Measurements from ENCODE around the gene SLC7A6OS.

Gene SLC7A6OS

GRCh38 chr16:68313116-68313515 lies 2.4 kb upstream of the SLC7A6OS start:
- no peak overlapping the region for H3K27ac ChIP-seq (ENCODE audit: low read length)
- H3K9ac ChIP-seq (ENCODE audit: low read length), result no peak overlapping the region
- no peak overlapping the region for H3K4me3 ChIP-seq (ENCODE audit: low read length)
- H3K27me3 ChIP-seq (ENCODE audit: control insufficient read depth, insufficient read depth, low read length), result no peaks in the 10 kb centered on the region
- H3K9me3 ChIP-seq (ENCODE audit: control insufficient read depth, low read depth, low read length), result no peaks in the 10 kb centered on the region
- H3K36me3 ChIP-seq (ENCODE audit: control insufficient read depth, low read depth, low read length), result peaks cover 10% of the 10 kb centered on the region
- no peaks in the 10 kb centered on the region for H3K4me1 ChIP-seq (ENCODE audit: control insufficient read depth, low read depth, low read length)

- H3K4me1 ChIP-seq (ENCODE audit: control insufficient read depth, low read depth, low read length), result no peaks in the 10 kb centered on the region
- peak overlapping the region; percentile 85 for H3K27ac ChIP-seq (ENCODE audit: low read length)
- no peaks in the 10 kb centered on the region for H3K9me3 ChIP-seq (ENCODE audit: control insufficient read depth, low read depth, low read length)
- H3K36me3 ChIP-seq (ENCODE audit: control insufficient read depth, low read depth, low read length), result peaks cover 16% of the 10 kb centered on the region
- peak overlapping the region; percentile 89 for H3K9ac ChIP-seq (ENCODE audit: low read length)
- H3K27me3 ChIP-seq (ENCODE audit: control insufficient read depth, insufficient read depth, low read length), result no peaks in the 10 kb centered on the region
- H3K4me3 ChIP-seq (ENCODE audit: low read length), result peak overlapping the region; percentile 96
These were observed 341 bp downstream of the SLC7A6OS start for GRCh38 chr16:68310437-68310773.

GRCh38 chr16:68309799-68310198 lies 947 bp downstream of the SLC7A6OS start:
- Histone ChIP-seq H3K4me3 (ENCODE audit: low read length) (peak overlapping the region; percentile 96), H3K4me1 (ENCODE audit: control insufficient read depth, low read depth, low read length) (no peaks in the 10 kb centered on the region), H3K9ac (ENCODE audit: low read length) (peak overlapping the region; percentile 89), H3K27me3 (ENCODE audit: control insufficient read depth, insufficient read depth, low read length) (no peaks in the 10 kb centered on the region), H3K27ac (ENCODE audit: low read length) (no peak overlapping the region), H3K9me3 (ENCODE audit: control insufficient read depth, low read depth, low read length) (no peaks in the 10 kb centered on the region), H3K36me3 (ENCODE audit: control insufficient read depth, low read depth, low read length) (peaks cover 22% of the 10 kb centered on the region)

GRCh38 chr16:68306633-68307032 lies 4.1 kb downstream of the SLC7A6OS start:
- H3K27ac ChIP-seq (ENCODE audit: low read length), result no peak overlapping the region
- peaks cover 44% of the 10 kb centered on the region for H3K36me3 ChIP-seq (ENCODE audit: control insufficient read depth, low read depth, low read length)
- no peaks in the 10 kb centered on the region for H3K4me1 ChIP-seq (ENCODE audit: control insufficient read depth, low read depth, low read length)
- no peaks in the 10 kb centered on the region for H3K27me3 ChIP-seq (ENCODE audit: control insufficient read depth, insufficient read depth, low read length)
- no peak overlapping the region for H3K4me3 ChIP-seq (ENCODE audit: low read length)
- H3K9me3 ChIP-seq (ENCODE audit: control insufficient read depth, low read depth, low read length), result no peaks in the 10 kb centered on the region
- H3K9ac ChIP-seq (ENCODE audit: low read length), result no peak overlapping the region

- Histone ChIP-seq H3K36me3 (ENCODE audit: control insufficient read depth, low read depth, low read length) (peaks cover 74% of the 10 kb centered on the region), H3K27ac (ENCODE audit: low read length) (no peak overlapping the region), H3K9me3 (ENCODE audit: control insufficient read depth, low read depth, low read length) (no peaks in the 10 kb centered on the region), H3K27me3 (ENCODE audit: control insufficient read depth, insufficient read depth, low read length) (no peaks in the 10 kb centered on the region), H3K4me3 (ENCODE audit: low read length) (no peak overlapping the region), H3K9ac (ENCODE audit: low read length) (no peak overlapping the region), H3K4me1 (ENCODE audit: control insufficient read depth, low read depth, low read length) (no peaks in the 10 kb centered on the region)
These were observed 9.8 kb downstream of the SLC7A6OS start for GRCh38 chr16:68300734-68301459.

GRCh38 chr16:68299571-68300453 lies 10.9 kb downstream of the SLC7A6OS start:
- H3K27me3 ChIP-seq (ENCODE audit: control insufficient read depth, insufficient read depth, low read length), result no peaks in the 10 kb centered on the region
- no peaks in the 10 kb centered on the region for H3K9me3 ChIP-seq (ENCODE audit: control insufficient read depth, low read depth, low read length)
- no peak overlapping the region for H3K27ac ChIP-seq (ENCODE audit: low read length)
- no peak overlapping the region for H3K4me3 ChIP-seq (ENCODE audit: low read length)
- peaks cover 67% of the 10 kb centered on the region for H3K36me3 ChIP-seq (ENCODE audit: control insufficient read depth, low read depth, low read length)
- H3K4me1 ChIP-seq (ENCODE audit: control insufficient read depth, low read depth, low read length), result no peaks in the 10 kb centered on the region
- no peak overlapping the region for H3K9ac ChIP-seq (ENCODE audit: low read length)

- Histone ChIP-seq H3K9ac (ENCODE audit: low read length) (no peak overlapping the region), H3K9me3 (ENCODE audit: control insufficient read depth, low read depth, low read length) (no peaks in the 10 kb centered on the region), H3K4me1 (ENCODE audit: control insufficient read depth, low read depth, low read length) (no peaks in the 10 kb centered on the region), H3K4me3 (ENCODE audit: low read length) (no peak overlapping the region), H3K36me3 (ENCODE audit: control insufficient read depth, low read depth, low read length) (peaks cover 62% of the 10 kb centered on the region), H3K27ac (ENCODE audit: low read length) (no peak overlapping the region), H3K27me3 (ENCODE audit: control insufficient read depth, insufficient read depth, low read length) (no peaks in the 10 kb centered on the region)
These were observed 11.7 kb downstream of the SLC7A6OS start for GRCh38 chr16:68298907-68299561.

- Histone ChIP-seq H3K36me3 (ENCODE audit: control insufficient read depth, low read depth, low read length) (peaks cover 58% of the 10 kb centered on the region), H3K4me1 (ENCODE audit: control insufficient read depth, low read depth, low read length) (no peaks in the 10 kb centered on the region), H3K4me3 (ENCODE audit: low read length) (no peak overlapping the region), H3K27me3 (ENCODE audit: control insufficient read depth, insufficient read depth, low read length) (no peaks in the 10 kb centered on the region), H3K27ac (ENCODE audit: low read length) (no peak overlapping the region), H3K9ac (ENCODE audit: low read length) (no peak overlapping the region), H3K9me3 (ENCODE audit: control insufficient read depth, low read depth, low read length) (no peaks in the 10 kb centered on the region)
These were observed 12.4 kb downstream of the SLC7A6OS start for GRCh38 chr16:68298312-68298711.

- Histone ChIP-seq H3K4me1 (ENCODE audit: control insufficient read depth, low read depth, low read length) (no peaks in the 10 kb centered on the region), H3K36me3 (ENCODE audit: control insufficient read depth, low read depth, low read length) (peaks cover 57% of the 10 kb centered on the region), H3K9me3 (ENCODE audit: control insufficient read depth, low read depth, low read length) (no peaks in the 10 kb centered on the region), H3K4me3 (ENCODE audit: low read length) (no peak overlapping the region), H3K27me3 (ENCODE audit: control insufficient read depth, insufficient read depth, low read length) (no peaks in the 10 kb centered on the region), H3K27ac (ENCODE audit: low read length) (no peak overlapping the region), H3K9ac (ENCODE audit: low read length) (no peak overlapping the region)
These were observed 12.8 kb downstream of the SLC7A6OS start for GRCh38 chr16:68297908-68298307.

GRCh38 chr16:68296693-68297092 lies 14.1 kb downstream of the SLC7A6OS start:
- H3K9me3 ChIP-seq (ENCODE audit: control insufficient read depth, low read depth, low read length), result no peaks in the 10 kb centered on the region
- no peak overlapping the region for H3K27ac ChIP-seq (ENCODE audit: low read length)
- H3K27me3 ChIP-seq (ENCODE audit: control insufficient read depth, insufficient read depth, low read length), result no peaks in the 10 kb centered on the region
- no peaks in the 10 kb centered on the region for H3K4me1 ChIP-seq (ENCODE audit: control insufficient read depth, low read depth, low read length)
- H3K9ac ChIP-seq (ENCODE audit: low read length), result no peak overlapping the region
- H3K4me3 ChIP-seq (ENCODE audit: low read length), result no peak overlapping the region
- peaks cover 50% of the 10 kb centered on the region for H3K36me3 ChIP-seq (ENCODE audit: control insufficient read depth, low read depth, low read length)

- no peak overlapping the region for H3K9ac ChIP-seq (ENCODE audit: low read length)
These were observed 14.5 kb downstream of the SLC7A6OS start for GRCh38 chr16:68296291-68296690.

More at GRCh38 chr16:68296291-68296690, 14.5 kb downstream of the SLC7A6OS start:
- H3K4me1 ChIP-seq (ENCODE audit: control insufficient read depth, low read depth, low read length), result no peaks in the 10 kb centered on the region
- H3K36me3 ChIP-seq (ENCODE audit: control insufficient read depth, low read depth, low read length), result peaks cover 47% of the 10 kb centered on the region
- H3K4me3 ChIP-seq (ENCODE audit: low read length), result no peak overlapping the region
- no peaks in the 10 kb centered on the region for H3K27me3 ChIP-seq (ENCODE audit: control insufficient read depth, insufficient read depth, low read length)
- no peaks in the 10 kb centered on the region for H3K9me3 ChIP-seq (ENCODE audit: control insufficient read depth, low read depth, low read length)
- H3K27ac ChIP-seq (ENCODE audit: low read length), result no peak overlapping the region

All from iPS-18a (cell line).